ENCODE measurements around the gene ARHGAP45.

GRCh38 chr19:1070931-1071791 is 4.2 kb downstream of the ARHGAP45 start:
- TF ChIP-seq, protein P1, sequence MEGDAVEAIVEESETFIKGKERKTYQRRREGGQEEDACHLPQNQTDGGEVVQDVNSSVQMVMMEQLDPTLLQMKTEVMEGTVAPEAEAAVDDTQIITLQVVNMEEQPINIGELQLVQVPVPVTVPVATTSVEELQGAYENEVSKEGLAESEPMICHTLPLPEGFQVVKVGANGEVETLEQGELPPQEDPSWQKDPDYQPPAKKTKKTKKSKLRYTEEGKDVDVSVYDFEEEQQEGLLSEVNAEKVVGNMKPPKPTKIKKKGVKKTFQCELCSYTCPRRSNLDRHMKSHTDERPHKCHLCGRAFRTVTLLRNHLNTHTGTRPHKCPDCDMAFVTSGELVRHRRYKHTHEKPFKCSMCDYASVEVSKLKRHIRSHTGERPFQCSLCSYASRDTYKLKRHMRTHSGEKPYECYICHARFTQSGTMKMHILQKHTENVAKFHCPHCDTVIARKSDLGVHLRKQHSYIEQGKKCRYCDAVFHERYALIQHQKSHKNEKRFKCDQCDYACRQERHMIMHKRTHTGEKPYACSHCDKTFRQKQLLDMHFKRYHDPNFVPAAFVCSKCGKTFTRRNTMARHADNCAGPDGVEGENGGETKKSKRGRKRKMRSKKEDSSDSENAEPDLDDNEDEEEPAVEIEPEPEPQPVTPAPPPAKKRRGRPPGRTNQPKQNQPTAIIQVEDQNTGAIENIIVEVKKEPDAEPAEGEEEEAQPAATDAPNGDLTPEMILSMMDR (IDR thresholded peaks at IDR 0.05): no peak
- TF ChIP-seq POLR2A (IDR thresholded peaks at IDR 0.05): no peak

Data from testis (tissue), 2 donors.